Measurements from ENCODE around the gene YEATS2. TPM values are rescaled to one million over a fixed set of nuclear protein-coding genes. Genes with fewer than 3 reads are reported as not detected.

Gene YEATS2
- total RNA-seq, 4 donors from 2014 or later = 30.0 to 42.5 (median 37.7) TPM

GRCh38 chr3:183762304-183762703, 64.7 kb downstream of the YEATS2 start:
- TF ChIP-seq POLR2A (IDR thresholded peaks at IDR 0.05) = no peak
- no peak for TF ChIP-seq CTCF (IDR thresholded peaks at IDR 0.05)
- intact Hi-C loops (cut with DNase I) = no loop called here
- Histone ChIP-seq H3K4me3 (replicated peaks in 1 of 3) (no peak overlapping the region), H3K27me3 (no peaks in the 10 kb centered on the region), H3K4me1 (peaks cover 29 to 30% of the 10 kb centered on the region in 2 donors), H3K36me3 (peaks cover 15 to 27% of the 10 kb centered on the region in 2 donors), H3K9me3 (no peaks in the 10 kb centered on the region), H3K27ac (no peak overlapping the region)
- 94 to 95% methylated on average over 6 of the region's 6 CpGs for WGBS, 2 donors
- no peak for DNase-seq

- Histone ChIP-seq H3K4me1 (peaks cover 39 to 41% of the 10 kb centered on the region in 2 donors), H3K9me3 (no peaks in the 10 kb centered on the region), H3K27me3 (no peaks in the 10 kb centered on the region), H3K27ac (peak overlapping the region; percentile 92 to 97 (median 93)), H3K36me3 (peaks cover 6 to 16% of the 10 kb centered on the region in 2 donors), H3K4me3 (replicated peaks in 1 of 3) (no peak overlapping the region)
- DNase-seq = peak; percentile 56 to 59
- TF ChIP-seq CTCF (IDR thresholded peaks at IDR 0.05) = no peak
- TF ChIP-seq POLR2A (IDR thresholded peaks at IDR 0.05) = no peak
- 57 to 66% methylated on average over 7 of the region's 7 CpGs for WGBS, 2 donors
- intact Hi-C loops (cut with DNase I) = loop anchor here (5.0 kb wide), 1 partner anchor 293 kb away; no protein-coding TSS in a partner anchor
Measured at GRCh38 chr3:183764847-183765731, 67.5 kb downstream of the YEATS2 start.

- Histone ChIP-seq H3K9me3 (no peaks in the 10 kb centered on the region), H3K27me3 (no peaks in the 10 kb centered on the region), H3K36me3 (peaks cover 6 to 16% of the 10 kb centered on the region in 2 donors), H3K27ac (peak overlapping the region; percentile 92 to 97 (median 93)), H3K4me1 (peaks cover 43 to 45% of the 10 kb centered on the region in 2 donors), H3K4me3 (replicated peaks in 1 of 3) (no peak overlapping the region)
- DNase-seq = no peak
- intact Hi-C loops (cut with DNase I) = loop anchor here (5.0 kb wide), 1 partner anchor 294 kb away; no protein-coding TSS in a partner anchor
- TF ChIP-seq POLR2A (IDR thresholded peaks at IDR 0.05) (no peak), CTCF (IDR thresholded peaks at IDR 0.05) (no peak)
Measured at GRCh38 chr3:183766107-183766506, 68.5 kb downstream of the YEATS2 start.

GRCh38 chr3:183766745-183767606, 69.4 kb downstream of the YEATS2 start:
- intact Hi-C loops (cut with DNase I) = loop anchor here (5.0 kb wide), 1 partner anchor 295 kb away; no protein-coding TSS in a partner anchor
- peak; percentile 81 to 87 for DNase-seq
- H3K4me3 ChIP-seq (replicated peaks in 1 of 3) = no peak overlapping the region
- H3K36me3 ChIP-seq = peaks cover 6 to 13% of the 10 kb centered on the region in 2 donors
- peak; percentile 44 to 87 (median 74) for TF ChIP-seq CTCF (IDR thresholded peaks at IDR 0.05)
- TF ChIP-seq POLR2A (IDR thresholded peaks at IDR 0.05) = no peak
- H3K9me3 ChIP-seq = no peaks in the 10 kb centered on the region
- peaks cover 43 to 46% of the 10 kb centered on the region in 2 donors for H3K4me1 ChIP-seq
- WGBS, 2 donors = 74 to 76% methylated on average over 9 of the region's 9 CpGs
- peak overlapping the region; percentile 92 to 97 (median 93) for H3K27ac ChIP-seq
- H3K27me3 ChIP-seq = no peaks in the 10 kb centered on the region
